ENCODE measurements around the gene CDK5R1. TPM values are rescaled to one million over a fixed set of nuclear protein-coding genes. Genes with fewer than 3 reads are reported as not detected.

The CDK5R1 gene
- 5.7 to 7.7 TPM (median 6.8 TPM) in 5 replicates for total RNA-seq (2022; extraction: Qiagen RNA extraction)

DNA sequence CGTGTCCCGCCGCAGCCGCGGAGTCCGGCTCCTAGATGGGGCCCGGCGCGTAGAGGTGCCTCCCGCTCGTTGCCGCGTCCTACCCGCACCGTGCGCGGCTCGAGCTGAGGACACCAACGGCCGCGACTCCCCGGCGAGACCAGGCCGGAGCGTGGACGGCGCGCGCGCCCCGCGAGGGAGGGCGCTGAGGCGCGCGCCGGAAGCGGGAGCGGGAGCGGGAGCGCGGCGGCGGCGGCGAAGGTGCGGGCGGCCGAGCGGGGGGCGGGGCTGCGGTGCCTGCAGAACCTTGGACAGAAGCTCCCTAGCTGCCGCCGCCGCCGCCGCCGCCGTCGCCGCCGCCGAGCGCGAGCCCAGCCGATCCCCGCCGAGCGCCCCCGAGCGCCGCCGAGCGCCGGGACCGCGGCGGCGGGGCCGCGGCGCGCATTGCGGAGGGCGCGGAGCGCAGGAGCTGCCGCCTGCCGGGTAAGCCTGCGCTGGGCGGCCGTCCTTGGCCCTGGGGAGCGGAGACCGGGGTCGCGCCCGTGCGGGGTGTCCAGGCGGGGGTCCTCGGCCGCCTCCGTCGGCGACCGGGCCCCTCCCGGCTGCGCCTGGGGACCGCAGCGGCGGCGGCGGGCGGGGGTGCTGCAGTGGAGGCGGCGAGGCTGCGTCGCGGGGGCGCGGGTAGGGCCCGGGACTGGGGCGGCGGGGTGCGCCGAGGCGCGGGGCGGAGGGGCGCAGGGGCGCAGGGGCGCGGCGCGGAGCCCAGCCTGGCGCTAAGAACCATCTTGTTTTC, at the start of gene CDK5R1:
Gene CDK5R1, plus strand, starts transcription at position 293 of the 772 bp plus-strand sequence. CDS start 628 bp downstream, outside the sequence.

DNA sequence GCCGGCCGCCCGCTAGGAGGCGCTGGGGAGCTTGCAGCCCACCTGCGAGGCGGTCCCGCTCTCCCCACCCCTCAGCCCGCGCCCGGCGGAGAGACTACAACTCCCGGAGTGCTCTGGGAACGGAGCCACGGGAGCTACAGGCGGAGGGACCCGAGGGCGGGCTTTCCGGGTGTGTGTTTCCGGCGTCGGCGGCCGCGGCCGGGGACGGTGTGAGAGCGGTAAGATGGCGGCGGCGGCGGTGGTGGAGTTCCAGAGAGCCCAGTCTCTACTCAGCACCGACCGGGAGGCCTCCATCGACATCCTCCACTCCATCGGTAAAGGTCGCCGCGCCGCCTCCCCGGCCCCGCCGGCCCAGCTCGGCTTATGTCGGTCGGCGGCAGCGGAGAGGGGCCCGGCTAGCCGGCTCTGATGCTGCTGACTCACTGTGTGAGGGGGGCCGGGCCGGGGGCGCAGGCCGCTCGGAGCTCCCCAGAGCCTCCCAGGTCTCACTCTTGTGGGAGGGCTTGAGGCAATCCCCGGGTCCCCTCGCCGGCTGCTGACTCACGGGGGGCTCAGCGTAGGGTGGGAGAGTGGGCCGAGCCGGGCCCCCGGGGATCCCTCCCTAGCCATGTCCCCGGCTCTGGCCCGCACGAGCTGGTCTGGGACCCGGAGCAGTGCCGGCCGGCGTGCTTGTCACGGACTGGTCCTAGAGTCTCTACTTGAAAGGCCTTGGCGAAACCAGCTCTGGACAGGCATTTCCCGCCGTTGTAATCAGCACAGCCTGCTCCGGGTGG, 42.3 kb upstream of the CDK5R1 start, which contains the start of gene PSMD11:
Gene PSMD11, plus strand, starts transcription at position 210 of the 773 bp plus-strand sequence. Its CDS starts 14 bp downstream, at position 224.

Other genes starting within 250 kb of the CDK5R1 start
- gene RHBDL3, start 221.2 kb upstream of the CDK5R1 start, total RNA-seq (2022; extraction: Qiagen RNA extraction): 2.6 to 5.0 TPM (median 4.1 TPM) in 5 replicates
- 24.2 to 32.6 TPM (median 26.4 TPM) in 5 replicates for gene C17orf75, start 144.8 kb upstream of the CDK5R1 start, total RNA-seq (2022; extraction: Qiagen RNA extraction)
- gene ZNF207, start 136.8 kb upstream of the CDK5R1 start, total RNA-seq (2022; extraction: Qiagen RNA extraction): 207 to 239 TPM (median 222 TPM) in 5 replicates
- gene PSMD11, start 42.5 kb upstream of the CDK5R1 start, total RNA-seq (2022; extraction: Qiagen RNA extraction): 173 to 245 TPM (median 178 TPM) in 5 replicates